Subcutaneous adipose tissue (tissue), 4 donors: ENCODE results near the gene COQ8A. TPM values are rescaled to one million over a fixed set of nuclear protein-coding genes. Genes with fewer than 3 reads are reported as not detected.

Experiments
- CTCF ChIP-seq: fragments of 450-650 bp; IDR thresholded peaks from one replicate; pipeline ENCODE4 v1.5.1; 2016; ENCODE audit warnings: low read depth, mild to moderate bottlenecking, control low read depth, antibody characterized with exemption, moderate library complexity
- total RNA-seq, 4 donors: library from RNA; depleted of rRNA; stranded (reverse); fragments of >200 nt; gene quantifications; one replicate each; pipeline ENCODE4 v1.1.0, GENCODE V29; 2016

COQ8A gene
- total RNA-seq, 4 donors from 2014 or later: 119 to 506 (median 227) TPM

GRCh38 chr1:226979517-226980121 is 39.5 kb downstream of the COQ8A start:
- TF ChIP-seq CTCF: no peak

- no peak for TF ChIP-seq CTCF
Observed at GRCh38 chr1:226980122-226980560, 40.0 kb downstream of the COQ8A start.

GRCh38 chr1:226980565-226981385 is 40.7 kb downstream of the COQ8A start:
- TF ChIP-seq CTCF: no peak

- no peak for TF ChIP-seq CTCF
Observed at GRCh38 chr1:226981386-226981817, 41.3 kb downstream of the COQ8A start.

- TF ChIP-seq CTCF: no peak
Observed at GRCh38 chr1:226981838-226982237, 41.7 kb downstream of the COQ8A start.

- no peak for TF ChIP-seq CTCF
Observed at GRCh38 chr1:226982451-226983177, 42.5 kb downstream of the COQ8A start.
